Mucosa of rectum (tissue), 2 donors: ENCODE measurements around the gene FICD.

Source experiments
- H3K27ac ChIP-seq, 2 donors: one replicate each; pipeline ENCODE4 v1.7.0; 2013; ENCODE audit warnings: inconsistent platforms in 2 of 2, low read depth in 2 of 2, low read length in 2 of 2
- H3K27me3 ChIP-seq, 2 donors: one replicate each; pipeline ENCODE4 v1.7.0; 2013; ENCODE audit warnings: low read length in 2 of 2; ENCODE audit not compliant: control insufficient read depth in 2 of 2, insufficient read depth in 2 of 2
- H3K36me3 ChIP-seq, 2 donors: one replicate each; pipeline ENCODE4 v1.7.0; 2013; ENCODE audit warnings: low read length in 2 of 2; ENCODE audit not compliant: control insufficient read depth in 2 of 2, insufficient read depth in 2 of 2
- H3K4me1 ChIP-seq, 2 donors: one replicate each; pipeline ENCODE4 v1.7.0; 2013; ENCODE audit warnings: low read length in 2 of 2, mild to moderate bottlenecking in 1 of 2; ENCODE audit not compliant: control insufficient read depth in 2 of 2, insufficient read depth in 2 of 2
- H3K4me3 ChIP-seq, 2 donors: one replicate each; pipeline ENCODE4 v1.7.0; 2013; ENCODE audit warnings: low read length in 2 of 2
- H3K9ac ChIP-seq, 2 donors: one replicate each; pipeline ENCODE4 v1.7.0; 2013; ENCODE audit warnings: low read length in 2 of 2, low read depth in 1 of 2, mild to moderate bottlenecking in 1 of 2
- H3K9me3 ChIP-seq, 2 donors: one replicate each; pipeline ENCODE4 v1.7.0; 2013; ENCODE audit warnings: low read length in 2 of 2; ENCODE audit not compliant: control insufficient read depth in 2 of 2
- donor health status: healthy.
- donor health status: Normal muscosa, but diverticular disease.

Gene FICD

GRCh38 chr12:108502922-108503321, 12.2 kb upstream of the FICD start:
- no peaks in the 10 kb centered on the region for H3K4me1 ChIP-seq
- no peak overlapping the region for H3K4me3 ChIP-seq
- no peaks in the 10 kb centered on the region for H3K27me3 ChIP-seq
- no peak overlapping the region for H3K27ac ChIP-seq
- H3K9me3 ChIP-seq, result peaks cover 4 to 7% of the 10 kb centered on the region in 2 donors
- H3K36me3 ChIP-seq, result no peaks in the 10 kb centered on the region
- no peak overlapping the region for H3K9ac ChIP-seq

- peaks cover 0 to 2% of the 10 kb centered on the region in 2 donors for H3K27me3 ChIP-seq
- no peaks in the 10 kb centered on the region for H3K36me3 ChIP-seq
- H3K9ac ChIP-seq, result no peak overlapping the region
Measured at GRCh38 chr12:108505129-108505528, 9.9 kb upstream of the FICD start.

GRCh38 chr12:108507971-108508642, 7.0 kb upstream of the FICD start:
- Histone ChIP-seq H3K27ac (no peak overlapping the region), H3K4me1 (peaks cover 0 to 4% of the 10 kb centered on the region in 2 donors), H3K36me3 (no peaks in the 10 kb centered on the region), H3K27me3 (peaks cover 0 to 2% of the 10 kb centered on the region in 2 donors), H3K9me3 (peaks cover under 1 to 5% of the 10 kb centered on the region in 2 donors), H3K9ac (no peak overlapping the region), H3K4me3 (no peak overlapping the region)

More at GRCh38 chr12:108505129-108505528, 9.9 kb upstream of the FICD start:
- no peaks in the 10 kb centered on the region for H3K4me1 ChIP-seq
- no peak overlapping the region for H3K4me3 ChIP-seq
- no peak overlapping the region for H3K27ac ChIP-seq
- H3K9me3 ChIP-seq, result peaks cover 4 to 7% of the 10 kb centered on the region in 2 donors

GRCh38 chr12:108509806-108510205, 5.3 kb upstream of the FICD start:
- H3K9me3 ChIP-seq, result no peaks in the 10 kb centered on the region
- no peak overlapping the region for H3K27ac ChIP-seq
- H3K9ac ChIP-seq, result no peak overlapping the region
- peaks cover 0 to 4% of the 10 kb centered on the region in 2 donors for H3K4me1 ChIP-seq
- H3K4me3 ChIP-seq, result no peak overlapping the region
- no peaks in the 10 kb centered on the region for H3K36me3 ChIP-seq
- peaks cover 0 to 2% of the 10 kb centered on the region in 2 donors for H3K27me3 ChIP-seq

- H3K27me3 ChIP-seq, result peaks cover 0 to 2% of the 10 kb centered on the region in 2 donors
- H3K9ac ChIP-seq, result no peak overlapping the region
- H3K4me1 ChIP-seq, result peaks cover 4 to 7% of the 10 kb centered on the region in 2 donors
- no peaks in the 10 kb centered on the region for H3K9me3 ChIP-seq
- no peak overlapping the region for H3K4me3 ChIP-seq
- no peaks in the 10 kb centered on the region for H3K36me3 ChIP-seq
- H3K27ac ChIP-seq, result no peak overlapping the region
Measured at GRCh38 chr12:108510836-108511235, 4.2 kb upstream of the FICD start.

- no peak overlapping the region for H3K9ac ChIP-seq
- H3K4me3 ChIP-seq, result peak overlapping the region; percentile 14 to 48
Measured at GRCh38 chr12:108511633-108512540, 3.2 kb upstream of the FICD start.

GRCh38 chr12:108514468-108514972, 557 bp upstream of the FICD start:
- peak overlapping the region; percentile 71 to 86 for H3K4me3 ChIP-seq
- no peak overlapping the region for H3K27ac ChIP-seq

More at GRCh38 chr12:108511633-108512540, 3.2 kb upstream of the FICD start:
- H3K4me1 ChIP-seq, result peaks cover 8 to 11% of the 10 kb centered on the region in 2 donors
- peaks cover 0 to 2% of the 10 kb centered on the region in 2 donors for H3K27me3 ChIP-seq
- H3K36me3 ChIP-seq, result no peaks in the 10 kb centered on the region
- H3K9me3 ChIP-seq, result no peaks in the 10 kb centered on the region
- H3K27ac ChIP-seq, result no peak overlapping the region

GRCh38 chr12:108515916-108516315, 839 bp downstream of the FICD start:
- Histone ChIP-seq H3K4me3 (peak overlapping the region; percentile 86 to 92), H3K27me3 (no peaks in the 10 kb centered on the region), H3K4me1 (peaks cover 8 to 11% of the 10 kb centered on the region in 2 donors), H3K9ac (peak overlapping the region; percentile 79 to 82), H3K27ac (no peak overlapping the region), H3K9me3 (no peaks in the 10 kb centered on the region), H3K36me3 (peaks cover 21 to 33% of the 10 kb centered on the region in 2 donors)

More at GRCh38 chr12:108514468-108514972, 557 bp upstream of the FICD start:
- peak overlapping the region in 1 of 2 donors; percentile 26 for H3K9ac ChIP-seq
- no peaks in the 10 kb centered on the region for H3K9me3 ChIP-seq
- H3K27me3 ChIP-seq, result no peaks in the 10 kb centered on the region
- H3K4me1 ChIP-seq, result peaks cover 8 to 11% of the 10 kb centered on the region in 2 donors
- peaks cover 14 to 23% of the 10 kb centered on the region in 2 donors for H3K36me3 ChIP-seq

- H3K9me3 ChIP-seq, result no peaks in the 10 kb centered on the region
- H3K4me1 ChIP-seq, result peaks cover 8 to 11% of the 10 kb centered on the region in 2 donors
- H3K27ac ChIP-seq, result no peak overlapping the region
- H3K9ac ChIP-seq, result no peak overlapping the region
- peak overlapping the region in 1 of 2 donors; percentile 86 for H3K4me3 ChIP-seq
- H3K36me3 ChIP-seq, result peaks cover 28 to 40% of the 10 kb centered on the region in 2 donors
- H3K27me3 ChIP-seq, result no peaks in the 10 kb centered on the region
Measured at GRCh38 chr12:108516511-108517275, 1.6 kb downstream of the FICD start.
